ENCODE results near the gene SLC9A1. TPM values are rescaled to one million over a fixed set of nuclear protein-coding genes. Genes with fewer than 3 reads are reported as not detected.

Gene SLC9A1
- total RNA-seq, 1 experiment from 2014 or later: 25.2 TPM

DNA sequence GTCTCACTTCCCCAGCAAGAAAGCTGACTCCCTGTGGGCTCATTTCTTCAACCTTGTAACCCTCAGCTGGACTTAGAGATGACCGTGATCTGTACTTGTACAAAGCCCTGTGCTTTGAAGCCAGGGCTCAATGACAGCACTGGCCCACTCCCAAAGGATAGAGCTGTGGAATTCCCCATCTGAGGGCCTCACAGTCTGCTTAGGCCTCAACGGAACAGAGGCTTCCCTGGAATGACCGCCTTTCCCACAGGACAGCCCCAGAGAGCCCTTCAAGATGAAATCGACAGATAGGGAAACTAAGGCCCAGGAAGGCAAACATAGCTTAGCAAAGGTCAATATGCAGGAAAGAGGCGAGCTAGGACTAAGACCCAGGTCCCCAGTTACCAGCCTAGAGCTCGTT lies 11.5 kb downstream of the SLC9A1 start:
- ChIA-PET CTCF (interaction anchor here (1.3 kb wide), 1 partner anchor 31 kb away, joined by 4 read pairs; no protein-coding TSS in a partner anchor), POLR2A (ENCODE audit: unreplicated experiment) (no interaction called here)
- Histone ChIP-seq H3K4me1 (ENCODE audit: insufficient read depth, low read length) (peaks cover 90% of the 10 kb centered on the region), H3K9me3 (ENCODE audit: low read length) (no peaks in the 10 kb centered on the region), H3K36me3 (ENCODE audit: low read depth, low read length) (no peaks in the 10 kb centered on the region), H3F3A (ENCODE audit: low read length, unreplicated experiment) (peaks cover 18% of the 10 kb centered on the region), H4K20me1 (ENCODE audit: low read length) (peaks cover 5% of the 10 kb centered on the region; the same call in 1 of the 2 replicates), H3K79me2 (ENCODE audit: low read length) (peaks cover 93% of the 10 kb centered on the region), H3K27ac (ENCODE audit: low read length) (peak overlapping the region; percentile 80), H3K9me2 (replicated peaks; ENCODE audit: low read length) (no peaks in the 10 kb centered on the region), H3K27me3 (ENCODE audit: low read length) (no peaks in the 10 kb centered on the region), H3K9ac (ENCODE audit: low read length) (no peak overlapping the region), H3K4me2 (ENCODE audit: low read length) (peak overlapping the region; percentile 72), H2AFZ (ENCODE audit: low read length) (no peak overlapping the region), H3K4me3 (ENCODE audit: low read length) (no peak overlapping the region)
- ATAC-seq (no peak), DNase-seq (no peak)
- intact Hi-C loops (cut with micrococcal nuclease): no loop called here
- BruUV-seq (replicated peaks): no TSS peak
- TF ChIP-seq, protein P1, sequence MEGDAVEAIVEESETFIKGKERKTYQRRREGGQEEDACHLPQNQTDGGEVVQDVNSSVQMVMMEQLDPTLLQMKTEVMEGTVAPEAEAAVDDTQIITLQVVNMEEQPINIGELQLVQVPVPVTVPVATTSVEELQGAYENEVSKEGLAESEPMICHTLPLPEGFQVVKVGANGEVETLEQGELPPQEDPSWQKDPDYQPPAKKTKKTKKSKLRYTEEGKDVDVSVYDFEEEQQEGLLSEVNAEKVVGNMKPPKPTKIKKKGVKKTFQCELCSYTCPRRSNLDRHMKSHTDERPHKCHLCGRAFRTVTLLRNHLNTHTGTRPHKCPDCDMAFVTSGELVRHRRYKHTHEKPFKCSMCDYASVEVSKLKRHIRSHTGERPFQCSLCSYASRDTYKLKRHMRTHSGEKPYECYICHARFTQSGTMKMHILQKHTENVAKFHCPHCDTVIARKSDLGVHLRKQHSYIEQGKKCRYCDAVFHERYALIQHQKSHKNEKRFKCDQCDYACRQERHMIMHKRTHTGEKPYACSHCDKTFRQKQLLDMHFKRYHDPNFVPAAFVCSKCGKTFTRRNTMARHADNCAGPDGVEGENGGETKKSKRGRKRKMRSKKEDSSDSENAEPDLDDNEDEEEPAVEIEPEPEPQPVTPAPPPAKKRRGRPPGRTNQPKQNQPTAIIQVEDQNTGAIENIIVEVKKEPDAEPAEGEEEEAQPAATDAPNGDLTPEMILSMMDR (conservative IDR thresholded peaks at IDR 0.05; ENCODE audit: low read depth, low read length): no peak
- TF ChIP-seq EZH2phosphoT487 (IDR thresholded peaks at IDR 0.05; ENCODE audit: borderline replicate concordance, low read length) (no peak), EZH2 (IDR thresholded peaks at IDR 0.05; ENCODE audit: low read length, unreplicated experiment) (no peak)

DNA sequence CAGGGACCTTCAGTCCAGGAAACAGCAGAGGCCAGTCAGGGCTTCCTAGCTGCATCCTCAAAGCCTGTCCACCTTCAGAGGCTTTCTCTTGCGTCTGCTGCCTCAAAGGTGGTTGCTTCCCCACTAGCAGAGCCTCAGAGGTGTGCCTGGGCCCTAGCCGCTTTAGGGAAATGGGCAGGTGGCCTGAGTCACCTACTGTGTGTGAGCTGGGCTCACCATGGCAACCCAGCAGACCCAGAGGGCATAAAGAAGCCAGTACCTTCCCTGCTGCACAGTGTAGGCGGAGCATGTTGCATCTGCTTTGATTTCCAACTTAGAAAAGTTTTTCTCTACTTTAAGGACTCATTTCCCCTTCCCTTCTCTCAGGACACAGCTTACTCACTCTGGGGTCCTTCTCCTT lies 12.5 kb downstream of the SLC9A1 start:
- H3K27ac ChIP-seq (ENCODE audit: low read length): peak overlapping the region; percentile 85
- H3K9ac ChIP-seq (ENCODE audit: low read length): peak overlapping the region; percentile 17
- BruUV-seq (replicated peaks): no TSS peak
- no peaks in the 10 kb centered on the region for H3K9me3 ChIP-seq (ENCODE audit: low read length)
- H3K36me3 ChIP-seq (ENCODE audit: low read depth, low read length): no peaks in the 10 kb centered on the region
- peaks cover 5% of the 10 kb centered on the region; the same call in 1 of the 2 replicates for H4K20me1 ChIP-seq (ENCODE audit: low read length)
- peak; percentile 73 for ATAC-seq
- no peaks in the 10 kb centered on the region for H3K9me2 ChIP-seq (replicated peaks; ENCODE audit: low read length)
- peak overlapping the region; percentile 72 for H3K4me2 ChIP-seq (ENCODE audit: low read length)
- ChIA-PET POLR2A (ENCODE audit: unreplicated experiment) (interaction anchor here (0.6 kb wide), 2 partner anchors 21 to 190 kb away, joined by 3 read pairs; no protein-coding TSS in a partner anchor), CTCF (interaction anchor here (0.5 to 1.3 kb wide), 2 partner anchors 12 to 30 kb away, joined by 4 to 15 read pairs; partner anchors contain the start of gene SLC9A1)
- peak; percentile 93 for DNase-seq
- peaks cover 92% of the 10 kb centered on the region for H3K79me2 ChIP-seq (ENCODE audit: low read length)
- H3K27me3 ChIP-seq (ENCODE audit: low read length): no peaks in the 10 kb centered on the region
- H3K4me1 ChIP-seq (ENCODE audit: insufficient read depth, low read length): peaks cover 88% of the 10 kb centered on the region
- no peak overlapping the region for H2AFZ ChIP-seq (ENCODE audit: low read length)
- peak overlapping the region; percentile 30 for H3K4me3 ChIP-seq (ENCODE audit: low read length)
- H3F3A ChIP-seq (ENCODE audit: low read length, unreplicated experiment): peaks cover 18% of the 10 kb centered on the region
- TF ChIP-seq EZH2phosphoT487 (IDR thresholded peaks at IDR 0.05; ENCODE audit: borderline replicate concordance, low read length) (no peak), EZH2 (IDR thresholded peaks at IDR 0.05; ENCODE audit: low read length, unreplicated experiment) (no peak)
- TF ChIP-seq, protein P1 (conservative IDR thresholded peaks at IDR 0.05; ENCODE audit: low read depth, low read length): no peak
- intact Hi-C loops (cut with micrococcal nuclease): no loop called here

DNA sequence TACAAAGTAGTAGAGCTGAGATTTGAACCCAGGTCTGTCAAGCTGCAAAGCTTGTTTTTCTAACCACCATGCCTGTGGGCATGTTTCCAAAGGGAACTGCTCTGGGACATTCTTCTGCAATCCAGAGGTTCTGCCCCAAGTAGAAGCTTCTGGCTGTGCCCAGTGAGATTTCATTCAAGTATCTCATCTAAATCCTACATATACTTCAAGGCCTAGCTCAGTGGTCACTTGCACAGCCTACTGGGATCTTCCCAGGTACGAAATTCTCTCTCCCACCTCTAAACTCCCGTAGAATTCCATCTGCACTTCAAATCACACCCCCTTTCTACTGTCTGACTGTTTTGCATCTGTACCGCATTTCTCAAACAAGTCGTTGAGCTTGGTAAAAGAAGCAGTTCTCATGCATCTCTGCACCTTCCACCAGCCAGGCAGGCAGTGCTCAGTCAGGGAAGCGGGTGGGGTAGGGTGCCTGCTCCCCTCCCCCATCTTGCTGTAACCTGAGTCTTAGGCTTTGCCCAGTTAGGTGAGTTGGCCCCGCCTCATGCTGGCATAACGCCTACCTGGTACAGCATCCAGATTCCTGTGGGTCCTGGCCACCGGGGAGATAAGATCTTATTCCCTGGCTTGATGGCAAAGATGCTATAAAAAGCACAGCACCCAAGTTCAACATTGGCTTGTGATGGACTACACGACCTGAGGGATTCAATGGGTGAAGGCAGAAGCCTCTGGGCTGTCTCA lies 13.5 kb downstream of the SLC9A1 start:
- no TSS peak for BruUV-seq (replicated peaks)
- peak overlapping the region; percentile 85 for H3K27ac ChIP-seq (ENCODE audit: low read length)

More for the DNA sequence above, 13.5 kb downstream of the SLC9A1 start:
- DNase-seq (peak; percentile 98), ATAC-seq (peak; percentile 46)
- Histone ChIP-seq H3K36me3 (ENCODE audit: low read depth, low read length) (no peaks in the 10 kb centered on the region), H3K79me2 (ENCODE audit: low read length) (peaks cover 94% of the 10 kb centered on the region), H3F3A (ENCODE audit: low read length, unreplicated experiment) (peaks cover 18% of the 10 kb centered on the region), H3K4me1 (ENCODE audit: insufficient read depth, low read length) (peaks cover 85% of the 10 kb centered on the region), H3K9me3 (ENCODE audit: low read length) (no peaks in the 10 kb centered on the region), H4K20me1 (ENCODE audit: low read length) (peaks cover 5% of the 10 kb centered on the region; the same call in 1 of the 2 replicates), H3K9ac (ENCODE audit: low read length) (peak overlapping the region; percentile 17; the same call in 1 of the 2 replicates), H2AFZ (ENCODE audit: low read length) (no peak overlapping the region), H3K9me2 (replicated peaks; ENCODE audit: low read length) (no peaks in the 10 kb centered on the region), H3K4me3 (ENCODE audit: low read length) (peak overlapping the region; percentile 30; the same call in 1 of the 2 replicates), H3K27me3 (ENCODE audit: low read length) (no peaks in the 10 kb centered on the region), H3K4me2 (ENCODE audit: low read length) (peak overlapping the region; percentile 72)
- ChIA-PET POLR2A (ENCODE audit: unreplicated experiment) (no interaction called here), CTCF (no interaction called here)
- intact Hi-C loops (cut with micrococcal nuclease): no loop called here
- TF ChIP-seq EZH2 (IDR thresholded peaks at IDR 0.05; ENCODE audit: low read length, unreplicated experiment) (no peak), EZH2phosphoT487 (IDR thresholded peaks at IDR 0.05; ENCODE audit: borderline replicate concordance, low read length) (no peak)
- TF ChIP-seq, protein P1 (conservative IDR thresholded peaks at IDR 0.05; ENCODE audit: low read depth, low read length): no peak

All from PC-3 (cell line).